CD14-positive monocyte (primary cell): ENCODE data around the gene EXOC4. TPM values are rescaled to one million over a fixed set of nuclear protein-coding genes. Genes with fewer than 3 reads are reported as not detected.

Experiments
- DNase-seq, 3 donors: peaks; one replicate each; pipeline ENCODE4 v3.0.0-alpha.2; 2011 to 2022
- H2AFZ ChIP-seq: 2 replicates; pipeline ENCODE4 v1.6.0; 2012; ENCODE audit warnings: mild to moderate bottlenecking, low read depth, low read length, inconsistent platforms; ENCODE audit not compliant: insufficient read depth, poor library complexity, severe bottlenecking
- H3K27ac ChIP-seq, 2 donors: 1 replicate in 1 of 2; 2 replicates in 1 of 2; pipeline ENCODE4 v1.5.1; 2012 to 2013; ENCODE audit warnings: low read length in 2 of 2, control low read depth in 1 of 2, inconsistent platforms in 1 of 2, low read depth in 1 of 2, mild to moderate bottlenecking in 1 of 2
- H3K27me3 ChIP-seq, 2 donors: one replicate each; pipeline versions ENCODE4 v1.6.0 to v1.6.1; 2011 to 2013; ENCODE audit warnings: low read length in 2 of 2; ENCODE audit not compliant: control insufficient read depth in 2 of 2, insufficient read depth in 2 of 2
- H3K36me3 ChIP-seq, 2 donors: replicated peaks in 1 of 2; 1 replicate in 1 of 2; 2 replicates in 1 of 2; pipeline versions ENCODE4 v1.5.1 to v1.6.1; 2012 to 2013; ENCODE audit warnings: low read length in 2 of 2, control low read depth in 1 of 2, inconsistent platforms in 1 of 2, mild to moderate bottlenecking in 1 of 2; ENCODE audit not compliant: insufficient read depth in 2 of 2, control insufficient read depth in 1 of 2
- H3K4me1 ChIP-seq, 2 donors: 1 replicate in 1 of 2; 2 replicates in 1 of 2; pipeline versions ENCODE4 v1.5.1 to v1.6.1; 2012 to 2013; ENCODE audit warnings: low read length in 2 of 2, control low read depth in 1 of 2, inconsistent platforms in 1 of 2, mild to moderate bottlenecking in 1 of 2, moderate library complexity in 1 of 2; ENCODE audit not compliant: insufficient read depth in 2 of 2, control insufficient read depth in 1 of 2
- H3K4me2 ChIP-seq: replicated peaks from 2 replicates; pipeline ENCODE3; 2012; ENCODE audit warnings: low read length, moderate library complexity, mild to moderate bottlenecking; ENCODE audit not compliant: poor library complexity, severe bottlenecking; ENCODE audit errors: extremely low read depth
- H3K4me3 ChIP-seq, 3 experiments: fragments of 200-600 bp in 1 of 3; sonication (generic) in 1 of 3; replicated peaks in 1 of 3; 1 replicate in 2 of 3; 2 replicates in 1 of 3; pipeline ENCODE4 v1.5.1; 2011 to 2013; ENCODE audit warnings: low read length in 3 of 3, mild to moderate bottlenecking in 3 of 3, control low read depth in 2 of 3, low read depth in 2 of 3, inconsistent platforms in 1 of 3, moderate library complexity in 1 of 3
- H3K79me2 ChIP-seq: 2 replicates; pipeline ENCODE4 v1.6.0; 2012; ENCODE audit warnings: mild to moderate bottlenecking, control low read depth, inconsistent platforms, low read length, moderate library complexity; ENCODE audit not compliant: insufficient read depth
- H3K9ac ChIP-seq: 2 replicates; pipeline ENCODE4 v1.6.0; 2017; ENCODE audit warnings: low read length, mild to moderate bottlenecking; ENCODE audit not compliant: insufficient read depth, poor library complexity, severe bottlenecking
- H3K9me3 ChIP-seq, 2 donors: replicated peaks in 1 of 2; 1 replicate in 1 of 2; 2 replicates in 1 of 2; pipeline versions ENCODE4 v1.5.1 to v1.6.1; 2012 to 2013; ENCODE audit warnings: low read length in 2 of 2, control low read depth in 1 of 2; ENCODE audit not compliant: control insufficient read depth in 1 of 2, insufficient read depth in 1 of 2
- H4K20me1 ChIP-seq: 2 replicates; pipeline ENCODE4 v1.6.0; 2012; ENCODE audit warnings: mild to moderate bottlenecking, low read length, control low read depth, moderate library complexity; ENCODE audit not compliant: insufficient read depth
- H3K27ac Mint-ChIP-seq, 7 donors: one replicate each; pipeline ENCODE4 v1.8.0; 2020; ENCODE audit warnings: mild to moderate bottlenecking in 7 of 7, mixed read lengths in 7 of 7, moderate library complexity in 6 of 7, inconsistent platforms in 2 of 7
- H3K27me3 Mint-ChIP-seq, 3 donors: one replicate each; pipeline ENCODE4 v1.8.0; 2021 to 2022; ENCODE audit warnings: low read depth in 3 of 3, mild to moderate bottlenecking in 3 of 3, mixed read lengths in 3 of 3, moderate library complexity in 3 of 3, inconsistent platforms in 1 of 3
- H3K36me3 Mint-ChIP-seq, 2 donors: one replicate each; pipeline ENCODE4 v1.8.0; 2020; ENCODE audit warnings: mixed read lengths in 2 of 2, inconsistent platforms in 1 of 2, mild to moderate bottlenecking in 1 of 2
- H3K4me1 Mint-ChIP-seq: one replicate; pipeline ENCODE4 v1.8.0; 2020; ENCODE audit warnings: mild to moderate bottlenecking, mixed read lengths
- H3K4me3 Mint-ChIP-seq, 2 donors: one replicate each; pipeline ENCODE4 v1.8.0; 2020; ENCODE audit warnings: mild to moderate bottlenecking in 2 of 2, mixed read lengths in 2 of 2, moderate library complexity in 1 of 2
- H3K9me3 Mint-ChIP-seq, 7 donors: one replicate each; pipeline ENCODE4 v1.8.0; 2020 to 2022; ENCODE audit warnings: mixed read lengths in 7 of 7, mild to moderate bottlenecking in 6 of 7, moderate library complexity in 6 of 7, inconsistent platforms in 2 of 7
- WGBS: methylation state at CpG from one replicate; pipeline ENCODE4 v1.1.5; 2013; ENCODE audit warnings: missing lambda C conversion rate; ENCODE audit not compliant: insufficient coverage; 5-methylcytosine and 5-hydroxymethylcytosine counted together
- intact Hi-C, 2 donors: fragments of 100-400 bp; cut with micrococcal nuclease; formaldehyde crosslinking; loops; one replicate each; pipeline versions ENCODE4 v1.15.0 to v1.15.1; 2023
- polyA plus RNA-seq, 3 donors: library from polyadenylated mRNA; depleted of rRNA in 1 of 3; unstranded in 2 of 3; stranded (reverse) in 1 of 3; fragments of 300-500 nt in 2 of 3; fragments of >200 nt in 1 of 3; fragmentation: Illumina TruSeq in 2 of 3; gene quantifications; 1 replicate in 2 of 3; 2 replicates in 1 of 3; pipeline ENCODE4 v1.2.3, GENCODE V29; 2012 to 2021
- TF ChIP-seq, protein P1 (sequence below): fragments of 200-600 bp; IDR thresholded peaks from one replicate; pipeline ENCODE4 v1.8.0; 2022; ENCODE audit warnings: antibody characterized with exemption, mild to moderate bottlenecking

EXOC4 gene
- polyA plus RNA-seq, 3 donors = 20.6 to 22.3 (median 22.3) TPM

DNA sequence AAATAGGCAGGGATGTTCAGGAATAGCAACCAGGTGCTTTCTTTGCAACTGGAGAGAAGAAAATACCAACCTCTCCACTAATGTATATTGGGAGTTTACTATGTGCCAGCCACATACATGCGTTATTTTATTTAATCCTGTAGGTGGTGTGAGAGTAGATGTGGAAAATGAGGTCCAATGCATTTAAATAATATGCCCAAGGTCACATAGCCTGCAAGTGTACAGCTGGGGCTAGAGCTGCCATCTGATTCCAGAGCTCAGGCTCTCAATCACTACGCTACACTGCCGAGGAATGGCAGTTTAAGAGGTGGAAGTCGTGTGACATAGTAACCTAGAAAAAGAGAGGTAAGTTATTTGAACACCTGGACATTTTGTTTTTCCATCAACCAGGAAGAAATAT lies 277.0 kb downstream of the EXOC4 start:
- Histone ChIP-seq H3K4me1 (no peaks in the 10 kb centered on the region), H3K36me3 (no peaks in the 10 kb centered on the region), H3K27ac (no peak overlapping the region), H3K4me2 (no peak overlapping the region), H3K9ac (no peak overlapping the region), H4K20me1 (no peaks in the 10 kb centered on the region), H3K79me2 (no peaks in the 10 kb centered on the region), H3K4me3 (no peak overlapping the region), H2AFZ (no peak overlapping the region), H3K9me3 (no peaks in the 10 kb centered on the region), H3K27me3 (no peaks in the 10 kb centered on the region)
- 90% methylated on average over 2 of the region's 4 CpGs for WGBS
- H3K27me3 Mint-ChIP-seq = peaks cover 0 to 1% (median 0%) of the 10 kb centered on the region in 3 donors
- H3K4me1 Mint-ChIP-seq = no peaks in the 10 kb centered on the region
- intact Hi-C loops = no loop called here
- no peak overlapping the region for H3K27ac Mint-ChIP-seq
- H3K9me3 Mint-ChIP-seq = no peaks in the 10 kb centered on the region
- peaks cover 0 to 2% of the 10 kb centered on the region in 2 donors for H3K36me3 Mint-ChIP-seq
- no peak for DNase-seq
- H3K4me3 Mint-ChIP-seq = no peak overlapping the region
- TF ChIP-seq, protein P1, sequence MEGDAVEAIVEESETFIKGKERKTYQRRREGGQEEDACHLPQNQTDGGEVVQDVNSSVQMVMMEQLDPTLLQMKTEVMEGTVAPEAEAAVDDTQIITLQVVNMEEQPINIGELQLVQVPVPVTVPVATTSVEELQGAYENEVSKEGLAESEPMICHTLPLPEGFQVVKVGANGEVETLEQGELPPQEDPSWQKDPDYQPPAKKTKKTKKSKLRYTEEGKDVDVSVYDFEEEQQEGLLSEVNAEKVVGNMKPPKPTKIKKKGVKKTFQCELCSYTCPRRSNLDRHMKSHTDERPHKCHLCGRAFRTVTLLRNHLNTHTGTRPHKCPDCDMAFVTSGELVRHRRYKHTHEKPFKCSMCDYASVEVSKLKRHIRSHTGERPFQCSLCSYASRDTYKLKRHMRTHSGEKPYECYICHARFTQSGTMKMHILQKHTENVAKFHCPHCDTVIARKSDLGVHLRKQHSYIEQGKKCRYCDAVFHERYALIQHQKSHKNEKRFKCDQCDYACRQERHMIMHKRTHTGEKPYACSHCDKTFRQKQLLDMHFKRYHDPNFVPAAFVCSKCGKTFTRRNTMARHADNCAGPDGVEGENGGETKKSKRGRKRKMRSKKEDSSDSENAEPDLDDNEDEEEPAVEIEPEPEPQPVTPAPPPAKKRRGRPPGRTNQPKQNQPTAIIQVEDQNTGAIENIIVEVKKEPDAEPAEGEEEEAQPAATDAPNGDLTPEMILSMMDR = no peak

DNA sequence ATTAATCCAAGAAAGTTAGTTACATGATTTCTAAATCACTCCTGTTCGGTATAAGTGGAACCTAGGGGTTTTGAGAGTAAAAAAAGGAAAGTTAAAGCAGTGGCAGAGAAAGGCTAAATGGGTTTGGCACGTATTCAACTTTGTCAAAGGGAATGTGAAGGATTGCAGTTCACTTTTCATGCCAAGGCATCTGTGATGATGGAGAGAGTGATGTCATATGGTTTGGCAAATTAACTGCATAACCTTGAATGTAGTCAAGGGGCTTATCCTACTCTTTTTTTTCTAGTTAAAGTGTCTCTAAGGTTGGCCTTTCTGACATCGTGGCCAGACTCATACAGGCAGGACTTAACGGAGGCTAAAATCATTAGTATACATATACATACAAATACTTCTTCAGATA lies 277.8 kb downstream of the EXOC4 start:
- 100% methylated on average over 1 of the region's 4 CpGs for WGBS
- no peaks in the 10 kb centered on the region for H3K9me3 ChIP-seq
- Mint-ChIP-seq H3K9me3 (no peaks in the 10 kb centered on the region), H3K4me3 (no peak overlapping the region), H3K27ac (no peak overlapping the region), H3K4me1 (no peaks in the 10 kb centered on the region), H3K27me3 (peaks cover 0 to 1% (median 0%) of the 10 kb centered on the region in 3 donors), H3K36me3 (peaks cover 0 to 3% of the 10 kb centered on the region in 2 donors)
- no peaks in the 10 kb centered on the region for H3K36me3 ChIP-seq
- H2AFZ ChIP-seq = no peak overlapping the region
- no peaks in the 10 kb centered on the region for H3K79me2 ChIP-seq
- H3K4me1 ChIP-seq = no peaks in the 10 kb centered on the region
- H3K27me3 ChIP-seq = no peaks in the 10 kb centered on the region
- H3K4me3 ChIP-seq = no peak overlapping the region
- no peak overlapping the region for H3K27ac ChIP-seq
- TF ChIP-seq, protein P1 = no peak
- no peak for DNase-seq
- H3K4me2 ChIP-seq = no peak overlapping the region
- intact Hi-C loops = no loop called here
- H4K20me1 ChIP-seq = no peaks in the 10 kb centered on the region
- no peak overlapping the region for H3K9ac ChIP-seq
